SK-N-SH (cell line): ENCODE data around the gene DDX28.

Source experiments
- CTCF ChIP-seq: fragments of 200-600 bp; sonication (generic); IDR thresholded peaks from 2 replicates; pipeline ENCODE4 v1.6.1; 2017; ENCODE audit warnings: antibody characterized with exemption, mild to moderate bottlenecking, moderate library complexity
- EZH2phosphoT487 ChIP-seq: fragments of 200-600 bp; sonication (generic); IDR thresholded peaks from 2 replicates; pipeline ENCODE4 v1.6.1; 2017; ENCODE audit warnings: low read depth, mixed run types, mild to moderate bottlenecking, antibody characterized with exemption, moderate library complexity, borderline replicate concordance
- MXI1 ChIP-seq: IDR thresholded peaks from 2 replicates; pipeline ENCODE4 v1.6.1; 2012; ENCODE audit warnings: mild to moderate bottlenecking, low read depth, low read length, improper control_type of control experiment
- PBX3 ChIP-seq: IDR thresholded peaks from 2 replicates; pipeline ENCODE4; 2012
- POLR2AphosphoS5 ChIP-seq: IDR thresholded peaks from 2 replicates; pipeline ENCODE4 v1.6.1; 2012; ENCODE audit warnings: low read depth, low read length
- RAD21 ChIP-seq: IDR thresholded peaks from 2 replicates; pipeline ENCODE4 v1.6.1; 2012; ENCODE audit warnings: mild to moderate bottlenecking, low read length
- TAF1 ChIP-seq: IDR thresholded peaks from 2 replicates; pipeline ENCODE4 v1.6.1; 2012; ENCODE audit warnings: low read depth, mild to moderate bottlenecking, low read length, moderate library complexity, borderline replicate concordance
- YY1 ChIP-seq: IDR thresholded peaks from 2 replicates; pipeline ENCODE4 v1.4.0; 2012; ENCODE audit warnings: low read depth, mild to moderate bottlenecking
- ZBTB33 ChIP-seq: IDR thresholded peaks from 2 replicates; pipeline ENCODE4 v1.4.0; 2012; ENCODE audit warnings: low read depth, borderline replicate concordance

GRCh38 chr16:68066763-68067162 lies 43.7 kb upstream of the DDX28 start:
- TF ChIP-seq MXI1, result no peak
- no peak for TF ChIP-seq CTCF
- no peak for TF ChIP-seq POLR2AphosphoS5
- no peak for TF ChIP-seq RAD21
- no peak for TF ChIP-seq TAF1
- TF ChIP-seq EZH2phosphoT487, result no peak
- TF ChIP-seq ZBTB33, result no peak
- no peak for TF ChIP-seq YY1
- TF ChIP-seq PBX3, result no peak
